8988T (cell line): ENCODE measurements around the gene PLCXD1.
"Not testable (repeated sequence)": the region's sequence is repeated elsewhere in the genome, so short reads cannot be mapped to it uniquely, and the experiment has no call there.

Source experiments
- DNase-seq: peaks from one replicate; pipeline ENCODE4 v3.0.0; 2011

Gene PLCXD1

DNA sequence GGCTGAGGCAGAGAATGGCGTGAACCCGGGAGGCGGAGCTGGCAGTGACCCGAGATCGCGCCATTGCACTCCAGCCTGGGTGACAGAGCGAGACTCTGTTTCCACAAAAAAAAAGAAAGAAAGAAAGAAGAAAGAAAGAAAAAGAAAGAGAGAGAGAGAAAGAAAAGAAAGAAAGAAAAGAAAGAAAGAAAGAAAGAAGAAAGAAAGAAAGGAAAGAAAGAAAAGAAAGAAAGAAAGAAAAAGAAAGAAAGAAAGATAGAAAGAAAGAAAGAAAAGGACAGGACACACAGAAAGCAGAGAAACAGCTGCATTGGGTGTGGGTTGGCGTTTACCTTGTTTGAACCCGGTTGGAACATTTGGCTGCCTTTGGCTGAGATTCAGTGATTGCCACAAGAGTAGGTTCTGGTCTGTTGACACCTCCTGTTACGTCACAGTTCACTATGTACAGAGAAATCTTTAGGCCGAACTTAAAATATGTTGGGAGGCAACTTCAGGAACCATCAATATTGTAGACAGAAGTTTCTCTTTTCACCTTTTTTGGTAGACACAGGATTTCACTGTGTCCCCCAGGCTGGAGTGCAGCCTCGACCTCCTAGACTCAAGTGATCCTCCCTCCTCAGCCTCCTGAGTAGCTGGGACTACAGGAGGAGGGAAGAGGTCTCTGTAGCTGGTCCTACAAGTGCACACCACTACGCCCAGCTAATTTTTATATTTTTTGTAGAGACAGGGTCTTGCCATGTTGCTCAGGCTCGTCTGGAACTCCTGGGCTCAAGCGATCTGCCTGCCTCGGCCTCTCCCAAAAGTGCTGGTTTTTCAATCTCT is 16.3 kb upstream of the PLCXD1 start:
- DNase-seq: no peak

DNA sequence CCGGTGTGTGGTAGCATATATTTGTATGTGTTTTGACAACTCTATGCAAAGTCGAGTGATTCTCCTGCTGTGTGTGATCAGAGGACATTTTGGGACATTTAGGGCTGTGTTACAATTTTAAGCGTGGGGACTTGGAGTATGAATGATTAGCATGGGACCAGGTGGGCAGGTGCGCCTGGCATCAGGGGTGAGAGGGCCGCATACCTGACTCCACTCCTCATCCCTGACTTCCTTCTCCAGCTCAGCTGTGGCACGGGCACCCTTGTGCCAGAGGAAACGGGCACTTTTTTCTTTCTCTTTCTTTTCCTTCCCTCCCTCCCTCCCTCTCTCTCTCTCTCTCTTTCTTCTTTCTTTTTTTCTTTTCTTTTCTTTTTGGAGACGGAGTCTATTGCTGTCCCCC is 15.7 kb upstream of the PLCXD1 start:
- no peak for DNase-seq

DNA sequence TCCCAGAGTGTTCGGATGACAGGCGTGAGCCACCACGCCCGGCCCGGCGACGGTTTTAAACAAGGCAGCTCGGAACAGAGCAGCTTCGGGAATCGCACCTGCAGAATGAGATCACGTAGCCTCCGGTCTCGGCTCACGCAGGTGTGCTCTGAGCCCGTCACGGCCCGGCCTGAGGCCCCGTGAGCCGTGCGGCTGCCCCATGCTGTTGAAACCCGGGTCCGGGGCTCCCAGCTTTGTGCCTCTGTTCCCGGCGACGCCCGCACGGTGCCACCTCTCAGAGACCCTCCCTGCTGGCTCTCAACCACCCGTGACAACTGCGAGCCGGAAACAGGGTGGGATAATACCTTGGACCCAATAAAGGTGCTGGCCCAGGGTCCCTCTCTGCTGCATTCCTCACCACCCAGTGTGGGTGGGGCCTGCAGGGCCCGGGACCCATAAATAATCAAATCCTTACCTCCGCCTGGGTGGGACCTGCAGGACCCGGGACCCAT is 13.4 kb upstream of the PLCXD1 start:
- DNase-seq: no peak

DNA sequence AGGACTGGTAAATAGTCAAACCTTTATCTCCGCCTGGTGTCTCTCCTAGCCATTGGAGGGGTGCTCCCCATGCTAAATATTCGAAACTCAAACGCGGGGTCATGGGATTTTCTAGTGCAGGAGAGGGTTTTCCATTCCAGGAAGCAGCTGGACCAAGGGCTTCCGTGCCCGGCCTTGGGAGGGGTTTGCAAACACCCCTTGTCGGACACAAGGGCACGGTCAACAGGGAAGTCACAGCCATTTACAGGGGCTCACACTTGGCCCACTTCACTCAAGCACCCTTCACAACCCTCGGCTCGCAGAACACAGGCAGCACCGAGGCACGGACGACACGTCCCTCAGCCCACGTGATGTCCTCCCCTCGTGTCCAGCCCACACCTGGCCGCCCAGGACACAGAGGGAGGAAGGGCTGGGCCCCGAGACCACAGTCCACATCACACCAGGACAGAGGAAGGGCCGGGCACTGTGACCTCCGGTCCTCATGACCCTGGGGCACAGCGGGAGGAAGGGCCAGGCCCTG is 10.3 kb upstream of the PLCXD1 start:
- DNase-seq: no peak

DNA sequence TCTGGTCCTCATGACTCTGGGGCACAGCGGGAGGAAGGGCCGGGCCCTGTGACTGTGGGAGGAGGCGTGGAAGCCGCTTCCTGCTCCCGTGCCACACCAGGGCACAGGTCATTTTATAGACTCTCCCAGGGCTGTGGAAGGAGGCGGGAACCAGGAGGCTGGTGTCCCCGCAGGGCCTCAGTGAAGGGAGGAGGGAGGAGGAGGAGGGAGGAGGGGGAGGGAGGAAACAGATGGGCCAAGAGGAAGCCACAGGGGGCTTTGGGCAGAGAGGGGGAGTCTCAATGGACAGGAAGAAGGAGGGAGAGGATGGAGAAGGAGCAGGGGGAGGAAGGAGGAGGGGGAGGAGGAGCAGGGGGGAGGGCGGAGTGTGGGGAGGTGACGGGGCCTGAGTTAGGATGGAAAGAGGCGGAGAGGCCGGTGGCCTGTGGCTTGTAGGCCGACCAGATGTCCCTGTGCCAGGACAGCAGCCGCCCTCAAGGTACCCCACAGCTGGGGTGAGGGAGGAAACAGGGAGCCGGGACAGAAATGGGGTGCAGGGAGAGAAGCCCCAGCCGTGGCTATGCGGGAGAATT is 6.2 kb upstream of the PLCXD1 start:
- DNase-seq: no peak

DNA sequence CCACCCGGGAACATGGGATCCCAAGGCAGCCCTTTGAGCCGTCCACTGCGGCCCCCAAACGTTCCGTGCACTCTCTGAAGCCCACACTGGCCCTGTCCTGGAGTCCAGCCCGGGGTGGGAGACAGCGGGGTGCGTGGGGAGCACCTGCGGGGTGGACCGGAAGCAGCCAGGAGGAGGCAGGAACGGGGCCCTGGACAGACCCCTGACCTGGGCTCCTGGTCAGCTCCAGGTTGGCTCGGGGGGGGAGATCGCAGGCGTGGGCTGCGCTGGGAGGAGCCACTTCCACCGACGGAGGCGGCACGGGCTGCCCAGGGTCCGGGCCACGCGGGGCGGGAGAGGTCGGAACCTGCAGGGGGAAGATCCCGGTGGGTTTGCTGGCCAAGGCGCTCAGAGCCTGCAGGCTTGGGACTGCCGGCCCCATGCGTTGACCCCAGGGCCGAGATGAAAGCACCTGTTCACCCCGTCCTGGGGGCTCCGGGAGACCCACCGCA is 5.7 kb upstream of the PLCXD1 start:
- no peak for DNase-seq

DNA sequence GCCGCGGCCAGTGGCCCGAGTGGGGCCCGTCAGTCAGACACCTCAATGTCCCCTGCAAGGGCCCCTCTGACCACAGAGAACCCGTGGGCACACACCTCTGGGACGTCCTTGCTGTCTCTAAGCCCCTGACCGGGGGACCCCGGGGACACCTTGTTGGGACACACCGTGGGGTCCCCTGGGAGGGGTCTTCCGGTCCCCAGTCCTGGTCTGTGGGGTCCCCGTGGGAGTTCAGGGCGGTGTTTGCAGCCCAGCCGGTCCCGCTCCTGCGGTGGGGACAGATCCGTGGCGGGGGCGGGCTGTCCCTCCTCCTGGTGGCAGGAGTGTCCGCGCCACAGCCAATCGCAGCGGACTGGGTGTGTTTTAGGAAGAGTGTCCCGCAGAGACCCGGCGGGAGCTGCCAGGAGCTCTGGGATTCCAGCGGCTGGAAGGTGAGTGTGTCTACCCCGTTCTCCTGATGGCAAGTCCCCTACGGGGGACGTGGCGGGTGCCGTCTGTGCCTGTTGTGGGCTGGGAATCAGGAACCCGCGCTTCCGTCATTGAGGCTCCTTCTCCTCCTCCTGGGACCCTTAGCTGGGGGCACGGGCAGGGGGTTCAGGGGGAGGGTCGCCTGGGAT is 5.1 kb upstream of the PLCXD1 start:
- DNase-seq: peak; percentile 97

DNA sequence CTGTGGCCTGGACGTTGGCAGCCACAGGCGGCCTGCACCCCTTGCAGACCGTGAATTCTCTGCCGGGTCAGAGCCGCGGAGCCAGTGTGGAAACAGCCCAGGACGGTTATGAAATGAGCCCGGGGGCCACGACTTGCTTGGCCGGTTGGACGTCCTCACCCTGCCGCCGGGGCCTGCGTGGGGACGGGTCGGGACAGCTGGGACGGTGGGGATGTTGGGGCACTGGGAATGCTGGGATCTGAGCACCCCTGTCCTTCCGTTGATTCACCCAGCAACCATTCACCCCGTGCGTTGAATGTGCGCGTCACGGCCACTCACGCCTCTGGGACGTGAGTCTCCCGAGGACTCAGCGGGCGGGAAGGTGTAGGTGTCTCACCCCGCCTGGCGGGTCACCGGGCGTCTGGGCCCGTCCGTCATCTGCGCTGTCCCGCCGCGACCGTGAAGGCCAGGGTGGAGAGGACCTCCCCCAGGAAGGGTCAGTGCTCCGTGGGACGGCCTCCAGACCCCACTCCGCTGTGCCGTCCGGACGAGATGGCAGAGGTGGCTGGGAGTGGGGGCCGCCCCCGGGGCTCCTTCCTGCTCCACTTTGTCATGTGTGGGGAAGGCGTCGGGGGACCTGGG is 4.5 kb upstream of the PLCXD1 start:
- peak; percentile 80 for DNase-seq

DNA sequence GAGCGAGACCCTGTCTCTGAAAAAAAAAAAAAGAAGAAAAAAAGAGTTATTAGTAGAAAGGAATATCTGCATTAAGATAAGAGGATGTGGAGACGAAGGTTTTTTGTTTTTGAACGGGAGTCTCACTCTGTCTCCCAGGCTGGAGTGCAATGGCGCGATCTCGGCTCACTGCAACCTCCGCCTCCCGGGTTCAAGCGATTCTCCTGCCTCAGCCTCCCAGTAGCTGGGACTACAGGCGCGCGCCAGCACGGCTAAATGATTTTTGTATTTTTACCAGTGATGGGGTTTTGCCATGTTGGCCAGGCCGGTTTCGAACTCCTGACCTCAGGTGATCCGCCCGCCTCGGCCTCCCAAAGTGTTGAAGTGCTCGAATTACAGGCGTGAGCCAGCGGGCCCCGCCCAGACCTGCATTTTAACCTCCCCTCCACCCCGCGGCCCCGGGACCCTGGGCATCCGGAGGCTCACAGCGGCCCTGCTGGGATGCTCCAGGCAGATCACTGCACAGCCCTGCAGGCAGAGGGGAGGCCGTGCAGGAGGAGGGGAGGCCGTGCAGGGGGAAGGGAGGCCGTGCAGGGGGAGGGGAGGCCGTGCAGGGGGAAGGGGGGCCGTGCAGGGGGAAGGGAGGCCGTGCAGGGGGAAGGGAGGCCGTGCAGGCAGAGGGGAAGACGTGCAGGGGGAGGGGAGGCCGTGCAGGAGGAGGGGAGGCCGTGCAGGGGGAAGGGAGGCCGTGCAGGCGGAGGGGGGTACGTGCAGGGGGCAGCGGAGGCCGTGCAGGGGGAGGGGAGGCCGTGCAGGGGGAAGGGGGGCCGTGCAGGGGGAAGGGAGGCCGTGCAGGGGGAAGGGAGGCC is 1.2 kb upstream of the PLCXD1 start:
- DNase-seq: not testable (repeated sequence)

DNA sequence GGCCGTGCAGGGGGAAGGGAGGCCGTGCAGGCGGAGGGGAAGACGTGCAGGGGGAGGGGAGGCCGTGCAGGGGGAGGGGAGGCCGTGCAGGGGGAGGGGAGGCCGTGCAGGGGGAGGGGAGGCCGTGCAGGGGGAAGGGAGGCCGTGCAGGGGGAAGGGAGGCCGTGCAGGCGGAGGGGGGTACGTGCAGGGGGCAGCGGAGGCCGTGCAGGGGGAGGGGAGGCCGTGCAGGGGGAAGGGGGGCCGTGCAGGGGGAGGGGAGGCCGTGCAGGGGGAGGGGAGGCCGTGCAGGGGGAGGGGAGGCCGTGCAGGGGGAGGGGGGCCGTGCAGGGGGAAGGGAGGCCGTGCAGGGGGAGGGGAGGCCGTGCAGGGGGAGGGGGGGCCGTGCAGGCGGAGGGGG is 459 bp upstream of the PLCXD1 start:
- DNase-seq: not testable (repeated sequence)

DNA sequence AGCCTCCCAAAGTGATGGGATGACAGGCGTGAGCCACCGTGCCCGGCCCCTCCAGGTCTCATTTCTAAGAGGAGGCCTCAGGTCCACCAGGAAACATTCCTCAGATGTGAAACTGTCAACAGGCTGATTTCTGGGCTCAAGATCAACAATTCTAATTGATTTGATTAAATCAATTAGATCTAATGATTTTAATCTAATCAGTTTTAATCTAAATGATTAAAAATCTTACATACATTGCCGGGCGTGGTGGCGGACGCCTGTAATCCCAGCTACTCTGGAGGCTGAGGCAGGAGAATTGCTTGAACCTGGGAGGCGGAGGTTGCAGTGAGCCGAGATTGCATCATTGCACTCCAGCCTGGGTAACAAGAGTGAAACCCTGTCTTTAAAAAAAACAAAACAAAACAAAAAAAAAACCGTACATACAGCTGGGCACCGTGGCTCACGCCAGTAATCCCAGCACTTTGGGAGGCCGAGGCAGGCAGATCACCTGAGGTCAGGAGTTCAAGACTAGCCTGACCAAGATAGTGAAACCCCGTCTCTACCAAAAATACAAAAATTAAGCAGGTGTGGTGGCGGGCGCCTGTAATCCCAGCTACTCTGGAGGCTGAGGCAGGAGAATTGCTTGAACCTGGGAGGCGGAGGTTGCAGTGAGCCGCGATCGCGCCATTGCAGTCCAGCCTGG is 960 bp downstream of the PLCXD1 start:
- DNase-seq: not testable (repeated sequence)

DNA sequence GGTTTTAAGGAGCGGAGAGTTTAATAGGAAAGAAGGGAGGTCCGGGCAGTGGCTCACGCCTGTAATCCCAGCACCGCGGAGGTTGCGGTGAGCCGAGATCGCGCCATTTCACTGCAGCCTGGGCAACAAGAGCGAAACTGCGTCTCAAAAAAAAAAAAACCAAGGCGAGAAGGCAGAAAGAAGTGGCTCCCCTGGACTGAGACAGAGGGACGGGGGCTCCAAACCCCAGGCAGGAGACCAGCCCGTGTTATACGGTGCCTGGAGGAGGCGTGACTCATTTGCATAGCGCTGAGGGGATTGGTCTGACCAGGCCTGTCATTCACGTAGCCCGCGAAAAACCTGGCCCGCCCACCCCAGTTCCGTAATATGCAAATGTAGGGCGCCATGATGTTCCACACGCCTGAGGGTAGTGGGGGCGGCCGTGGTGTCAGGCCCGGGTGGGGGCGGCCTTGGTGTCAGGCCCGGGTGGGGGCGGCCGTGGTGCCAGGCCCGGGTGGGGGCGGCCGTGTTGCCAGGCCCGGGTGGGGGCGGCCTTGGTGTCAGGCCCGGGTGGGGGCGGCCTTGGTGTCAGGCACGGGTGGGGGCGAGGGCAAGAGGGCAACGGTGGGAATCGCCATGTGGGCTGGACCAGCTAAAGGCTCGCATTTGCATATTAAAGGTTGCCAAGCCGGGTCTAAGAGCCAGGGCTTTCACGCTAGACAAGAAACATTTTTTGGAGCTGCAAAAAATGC is 2.1 kb downstream of the PLCXD1 start:
- DNase-seq: peak; percentile 82

DNA sequence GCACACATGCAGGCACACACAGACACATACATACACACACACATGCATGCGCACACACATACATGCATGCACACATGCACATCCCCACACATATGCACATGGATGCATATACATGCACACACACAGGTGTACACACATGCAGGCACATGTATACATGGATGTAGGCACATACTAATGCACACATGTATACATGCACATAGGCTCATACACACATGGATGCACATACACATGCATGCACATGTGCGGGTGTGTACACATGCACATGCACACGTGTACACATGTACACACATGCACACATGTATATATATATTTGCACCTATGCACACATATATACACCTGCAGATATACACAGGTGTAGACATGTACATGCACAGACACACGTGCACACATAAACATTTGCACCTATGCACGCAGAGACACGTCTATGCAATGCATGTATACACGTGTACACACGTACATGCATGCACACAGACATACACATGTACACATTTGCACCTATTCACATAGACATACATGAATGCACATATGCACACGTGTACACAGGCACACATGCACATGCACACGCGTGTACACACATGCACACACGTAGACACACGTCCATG is 4.0 kb downstream of the PLCXD1 start:
- DNase-seq: no peak

DNA sequence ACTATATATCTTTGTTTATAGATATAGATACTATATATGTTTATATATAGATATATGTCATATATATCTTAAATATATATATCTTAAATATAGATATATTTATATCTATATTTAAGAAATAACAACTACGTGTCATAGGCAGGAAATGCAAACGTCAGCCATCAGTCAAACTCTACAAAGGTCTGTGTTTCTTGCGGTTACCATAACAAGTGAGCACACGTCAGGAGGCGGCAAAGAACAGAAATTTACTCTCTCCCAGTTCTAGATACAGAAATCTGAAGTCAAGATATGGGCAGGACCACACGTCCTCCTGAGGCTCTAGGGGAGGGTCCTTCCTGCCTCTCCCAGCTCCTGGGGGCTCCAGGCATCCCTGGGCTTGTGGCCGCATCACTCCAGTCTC is 6.5 kb downstream of the PLCXD1 start:
- DNase-seq: no peak

DNA sequence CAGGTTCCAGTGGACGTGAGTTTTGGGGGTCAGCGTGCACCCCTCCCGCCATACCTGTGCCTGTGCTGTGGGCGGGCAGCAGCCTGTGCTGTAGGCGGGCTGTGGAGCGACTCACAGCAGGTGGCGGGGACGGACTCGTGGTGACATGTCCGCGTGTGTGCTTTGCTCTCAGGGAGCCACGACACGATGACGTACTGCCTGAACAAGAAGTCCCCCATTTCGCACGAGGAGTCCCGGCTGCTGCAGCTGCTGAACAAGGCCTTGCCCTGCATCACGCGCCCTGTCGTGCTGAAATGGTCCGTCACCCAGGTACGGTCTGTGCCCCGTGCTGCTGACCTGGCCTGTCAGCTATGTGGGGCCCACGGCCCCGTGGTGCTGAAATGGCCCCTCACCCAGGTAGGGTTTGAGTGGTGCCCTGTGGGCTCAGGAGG is 7.4 kb downstream of the PLCXD1 start:
- DNase-seq: no peak

DNA sequence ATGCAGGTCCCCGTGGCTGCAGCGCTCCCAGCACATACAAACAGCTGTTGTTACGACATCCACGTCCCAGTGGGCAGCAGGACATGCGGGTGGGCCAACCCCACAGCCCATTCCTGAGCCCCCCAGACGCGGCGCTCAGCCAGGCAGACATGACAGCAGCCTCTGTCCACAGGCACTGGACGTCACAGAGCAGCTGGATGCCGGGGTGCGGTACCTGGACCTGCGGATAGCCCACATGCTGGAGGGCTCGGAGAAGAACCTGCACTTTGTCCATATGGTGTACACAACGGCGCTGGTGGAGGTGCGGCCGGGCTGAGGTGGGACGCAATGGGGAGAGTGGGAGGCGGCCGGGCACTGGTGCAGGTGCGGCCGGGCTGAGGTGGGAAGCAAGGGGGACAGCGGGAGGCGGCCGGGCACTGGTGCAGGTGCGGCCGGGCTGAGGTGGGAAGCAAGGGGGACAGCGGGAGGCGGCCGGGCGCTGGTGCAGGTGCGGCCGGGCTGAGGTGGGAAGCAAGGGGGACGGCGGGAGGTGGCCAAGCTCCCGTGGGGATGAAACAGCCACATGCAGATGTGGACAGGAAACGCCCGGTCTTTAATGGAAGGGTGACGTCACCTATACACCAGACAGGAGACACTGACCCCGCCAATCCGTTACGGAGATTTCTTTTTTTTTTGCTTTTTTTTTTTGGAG is 9.4 kb downstream of the PLCXD1 start:
- DNase-seq: no peak

DNA sequence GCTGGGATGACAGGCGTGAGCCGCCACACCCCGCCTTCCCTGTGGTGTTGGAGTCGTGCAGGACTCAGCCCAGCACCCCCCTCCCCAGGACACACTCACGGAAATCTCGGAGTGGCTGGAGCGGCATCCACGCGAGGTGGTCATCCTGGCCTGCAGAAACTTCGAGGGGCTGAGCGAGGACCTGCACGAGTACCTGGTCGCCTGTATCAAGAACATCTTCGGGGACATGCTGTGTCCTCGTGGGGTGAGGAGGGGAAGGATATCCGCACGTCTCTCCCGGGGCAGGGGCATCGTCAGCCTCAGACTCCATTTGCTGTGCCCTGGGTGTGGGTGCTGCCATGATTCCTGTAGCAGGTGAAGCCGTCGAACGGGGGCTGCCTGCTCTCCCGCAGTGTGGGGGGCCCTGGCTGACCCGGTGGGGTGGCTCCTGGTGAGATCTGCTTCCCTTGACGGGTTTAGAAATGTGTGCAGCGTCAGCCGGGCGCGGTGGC is 10.3 kb downstream of the PLCXD1 start:
- DNase-seq: no peak

DNA sequence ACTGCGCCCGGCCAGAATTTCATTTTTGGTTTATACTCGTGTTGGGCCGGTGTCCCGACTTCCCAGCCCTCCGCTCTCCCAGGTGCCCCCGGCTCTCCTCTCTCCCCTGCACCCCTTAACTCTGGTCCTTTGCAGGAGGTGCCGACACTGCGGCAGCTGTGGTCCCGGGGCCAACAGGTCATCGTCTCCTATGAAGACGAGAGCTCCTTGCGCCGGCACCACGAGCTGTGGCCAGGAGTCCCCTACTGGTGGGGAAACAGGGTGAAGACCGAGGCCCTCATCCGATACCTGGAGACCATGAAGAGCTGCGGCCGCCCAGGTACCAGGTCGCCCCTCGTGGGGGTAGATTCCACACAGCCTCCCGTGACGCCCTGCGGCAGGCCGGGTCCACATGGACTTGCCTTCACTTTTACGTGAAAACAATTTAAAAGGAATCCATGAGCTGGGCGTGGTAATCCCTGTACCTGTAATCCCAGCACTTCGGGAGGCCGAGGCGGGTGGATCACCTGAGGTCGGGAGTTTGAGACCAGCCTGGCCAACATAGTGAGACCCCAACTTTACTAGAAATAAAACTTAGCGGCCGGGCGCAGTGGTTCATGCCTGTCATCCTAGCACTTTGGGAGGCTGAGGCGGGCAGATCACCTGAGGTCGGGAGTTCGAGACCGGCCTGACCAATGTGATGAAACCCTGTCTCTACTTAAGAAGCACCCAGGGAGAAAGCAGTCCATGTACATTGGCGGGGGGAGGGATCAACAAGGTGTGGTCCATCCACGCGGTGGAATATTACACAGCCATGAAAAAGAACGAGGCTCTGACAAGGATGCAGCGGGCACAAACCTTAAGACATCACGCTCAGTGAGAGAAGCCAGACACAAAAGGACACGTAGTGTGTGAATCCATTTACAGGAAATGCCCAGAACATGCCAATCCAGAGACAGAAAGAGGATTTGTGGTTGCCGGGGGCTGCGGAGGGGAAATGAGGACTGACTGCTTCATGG is 12.0 kb downstream of the PLCXD1 start:
- no peak for DNase-seq
